ENCODE results near the gene PRRT1.

Gene PRRT1

GRCh38 chr6:32170294-32170693 lies 18.6 kb upstream of the PRRT1 start:
- TF ChIP-seq CTCF (IDR thresholded peaks at IDR 0.05; ENCODE audit: borderline replicate concordance, extremely low read depth, low read length, poor library complexity, severe bottlenecking), result no peak
- TF ChIP-seq EZH2 (IDR thresholded peaks at IDR 0.05; ENCODE audit: borderline replicate concordance, low read depth, low read length, severe bottlenecking), result no peak
- H3K4me2 ChIP-seq (ENCODE audit: insufficient read depth, low read length), result no peak overlapping the region
- H3K36me3 ChIP-seq (ENCODE audit: insufficient read depth, low read length), result peaks cover 57% of the 10 kb centered on the region
- no peak overlapping the region for H3K9ac ChIP-seq (ENCODE audit: low read depth, low read length)
- no peak overlapping the region for H2AFZ ChIP-seq (ENCODE audit: low read depth, low read length)
- H3K4me1 ChIP-seq (ENCODE audit: insufficient read depth, low read length), result peaks cover 13% of the 10 kb centered on the region
- no peak for DNase-seq
- H3K79me2 ChIP-seq (ENCODE audit: insufficient read depth, low read length), result peaks cover 16% of the 10 kb centered on the region
- no peak overlapping the region for H3K27ac ChIP-seq (ENCODE audit: low read length)
- no peak for ATAC-seq (ENCODE audit: insufficient read depth, low read depth)
- H3K27me3 ChIP-seq (ENCODE audit: insufficient read depth, low read length, poor library complexity), result no peaks in the 10 kb centered on the region
- no peaks in the 10 kb centered on the region for H4K20me1 ChIP-seq (ENCODE audit: insufficient read depth, low read length)
- H3K9me3 ChIP-seq (ENCODE audit: insufficient read depth, low read length, severe bottlenecking), result no peaks in the 10 kb centered on the region
- no peak overlapping the region for H3K4me3 ChIP-seq (ENCODE audit: low read depth in 1 of 2, low read length in 2 of 2)

GRCh38 chr6:32168807-32169591 lies 17.3 kb upstream of the PRRT1 start:
- Histone ChIP-seq H3K27ac (ENCODE audit: low read length) (no peak overlapping the region), H3K36me3 (ENCODE audit: insufficient read depth, low read length) (peaks cover 57% of the 10 kb centered on the region), H3K79me2 (ENCODE audit: insufficient read depth, low read length) (peaks cover 3% of the 10 kb centered on the region; the same call in 1 of the 2 replicates), H3K4me1 (ENCODE audit: insufficient read depth, low read length) (no peaks in the 10 kb centered on the region), H3K4me3 (ENCODE audit: low read depth in 1 of 2, low read length in 2 of 2) (no peak overlapping the region), H3K27me3 (ENCODE audit: insufficient read depth, low read length, poor library complexity) (no peaks in the 10 kb centered on the region), H3K9ac (ENCODE audit: low read depth, low read length) (no peak overlapping the region), H3K9me3 (ENCODE audit: insufficient read depth, low read length, severe bottlenecking) (no peaks in the 10 kb centered on the region), H2AFZ (ENCODE audit: low read depth, low read length) (no peak overlapping the region), H4K20me1 (ENCODE audit: insufficient read depth, low read length) (no peaks in the 10 kb centered on the region), H3K4me2 (ENCODE audit: insufficient read depth, low read length) (no peak overlapping the region)
- no peak for DNase-seq
- 0 out of 3 replicates have a peak, but pooled peaks have one; percentile 31 for ATAC-seq (ENCODE audit: insufficient read depth, low read depth)
- no peak for TF ChIP-seq EZH2 (IDR thresholded peaks at IDR 0.05; ENCODE audit: borderline replicate concordance, low read depth, low read length, severe bottlenecking)
- TF ChIP-seq CTCF (IDR thresholded peaks at IDR 0.05; ENCODE audit: borderline replicate concordance, extremely low read depth, low read length, poor library complexity, severe bottlenecking), result peak; percentile 35

GRCh38 chr6:32168350-32168749 lies 16.6 kb upstream of the PRRT1 start:
- peaks cover 57% of the 10 kb centered on the region for H3K36me3 ChIP-seq (ENCODE audit: insufficient read depth, low read length)
- no peak overlapping the region for H3K4me2 ChIP-seq (ENCODE audit: insufficient read depth, low read length)
- no peak overlapping the region for H2AFZ ChIP-seq (ENCODE audit: low read depth, low read length)
- no peaks in the 10 kb centered on the region for H3K9me3 ChIP-seq (ENCODE audit: insufficient read depth, low read length, severe bottlenecking)
- no peak overlapping the region for H3K9ac ChIP-seq (ENCODE audit: low read depth, low read length)
- no peaks in the 10 kb centered on the region for H4K20me1 ChIP-seq (ENCODE audit: insufficient read depth, low read length)
- DNase-seq (no peak), ATAC-seq (ENCODE audit: insufficient read depth, low read depth) (no peak)
- no peaks in the 10 kb centered on the region for H3K4me1 ChIP-seq (ENCODE audit: insufficient read depth, low read length)
- TF ChIP-seq CTCF (IDR thresholded peaks at IDR 0.05; ENCODE audit: borderline replicate concordance, extremely low read depth, low read length, poor library complexity, severe bottlenecking) (no peak), EZH2 (IDR thresholded peaks at IDR 0.05; ENCODE audit: borderline replicate concordance, low read depth, low read length, severe bottlenecking) (no peak)
- no peak overlapping the region for H3K27ac ChIP-seq (ENCODE audit: low read length)
- H3K79me2 ChIP-seq (ENCODE audit: insufficient read depth, low read length), result no peaks in the 10 kb centered on the region
- H3K4me3 ChIP-seq (ENCODE audit: low read depth in 1 of 2, low read length in 2 of 2), result no peak overlapping the region
- no peaks in the 10 kb centered on the region for H3K27me3 ChIP-seq (ENCODE audit: insufficient read depth, low read length, poor library complexity)

All from DND-41 (cell line).